GM12891 (cell line): ENCODE data around the gene CEMP1.

ENCODE experiments used
- PAX5 ChIP-seq: IDR thresholded peaks from 2 replicates; pipeline ENCODE4 v1.6.1; 2011; ENCODE audit warnings: low read length, moderate library complexity, mild to moderate bottlenecking; ENCODE audit not compliant: insufficient read depth, severe bottlenecking
- POLR2A ChIP-seq: IDR thresholded peaks from 2 replicates; pipeline ENCODE4 v1.6.1; 2011; ENCODE audit warnings: low read depth, low read length, control low read depth
- POLR2AphosphoS5 ChIP-seq: IDR thresholded peaks from 2 replicates; pipeline ENCODE4 v1.6.1; 2011; ENCODE audit warnings: low read depth, low read length, control low read depth
- SPI1 ChIP-seq: IDR thresholded peaks from 2 replicates; pipeline ENCODE4 v1.6.1; 2011; ENCODE audit warnings: low read depth, low read length, control low read depth
- TAF1 ChIP-seq: IDR thresholded peaks from 2 replicates; pipeline ENCODE4 v1.6.1; 2011; ENCODE audit warnings: low read depth, low read length, control low read depth

- TF ChIP-seq POLR2AphosphoS5 (no peak), POLR2A (no peak), TAF1 (no peak), SPI1 (no peak), PAX5 (no peak)
These were observed 15.9 kb downstream of the CEMP1 start for GRCh38 chr16:2515180-2515851.
